GM18867 (cell line): ENCODE measurements around the gene SNX3.

ENCODE experiments used
- ATAC-seq: cut with Tn5 transposase; IDR thresholded peaks from one replicate; pipeline ENCODE4 v1.9.1; 2021; ENCODE audit warnings: mild to moderate bottlenecking, moderate library complexity; ENCODE audit not compliant: unreplicated experiment

SNX3 gene

DNA sequence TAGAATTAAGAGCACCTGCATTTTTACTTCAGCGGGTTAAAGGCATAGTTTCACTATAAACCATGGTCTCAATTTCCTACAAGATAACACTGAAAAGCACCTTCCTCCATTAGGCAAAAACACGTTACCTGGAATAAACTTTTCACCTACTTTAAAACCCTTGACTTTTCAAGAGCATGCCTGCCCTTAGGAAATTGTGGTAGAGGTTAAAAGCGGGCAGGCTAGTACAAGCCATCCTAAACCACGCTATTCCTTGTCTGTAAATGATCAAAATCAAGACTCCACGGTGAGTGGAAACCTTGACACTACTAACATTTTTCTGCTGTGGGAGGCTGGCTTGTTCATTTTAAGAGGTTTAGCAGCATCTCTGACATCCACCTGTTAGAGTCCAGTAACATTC, 51.1 kb downstream of the SNX3 start:
- no peak for ATAC-seq

DNA sequence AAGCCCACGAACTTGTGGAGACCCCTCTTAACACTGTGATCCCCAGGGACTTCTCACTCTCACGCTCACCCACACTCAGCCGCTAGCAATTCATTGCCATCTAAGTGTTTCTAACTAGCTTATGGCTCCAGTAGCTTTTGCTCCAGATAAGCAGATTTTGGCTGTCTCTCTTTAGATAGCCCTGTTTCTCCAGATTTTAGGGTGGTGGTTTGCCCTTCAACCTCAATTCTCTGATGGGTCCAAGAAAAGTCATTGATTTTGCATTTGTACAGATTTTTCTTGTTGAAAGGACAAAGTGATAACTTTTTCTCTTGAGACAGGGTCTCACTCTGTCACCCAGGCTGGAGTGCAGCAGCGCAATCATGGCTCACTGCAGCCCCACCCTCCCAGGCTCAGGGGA, 53.8 kb downstream of the SNX3 start:
- ATAC-seq = no peak

DNA sequence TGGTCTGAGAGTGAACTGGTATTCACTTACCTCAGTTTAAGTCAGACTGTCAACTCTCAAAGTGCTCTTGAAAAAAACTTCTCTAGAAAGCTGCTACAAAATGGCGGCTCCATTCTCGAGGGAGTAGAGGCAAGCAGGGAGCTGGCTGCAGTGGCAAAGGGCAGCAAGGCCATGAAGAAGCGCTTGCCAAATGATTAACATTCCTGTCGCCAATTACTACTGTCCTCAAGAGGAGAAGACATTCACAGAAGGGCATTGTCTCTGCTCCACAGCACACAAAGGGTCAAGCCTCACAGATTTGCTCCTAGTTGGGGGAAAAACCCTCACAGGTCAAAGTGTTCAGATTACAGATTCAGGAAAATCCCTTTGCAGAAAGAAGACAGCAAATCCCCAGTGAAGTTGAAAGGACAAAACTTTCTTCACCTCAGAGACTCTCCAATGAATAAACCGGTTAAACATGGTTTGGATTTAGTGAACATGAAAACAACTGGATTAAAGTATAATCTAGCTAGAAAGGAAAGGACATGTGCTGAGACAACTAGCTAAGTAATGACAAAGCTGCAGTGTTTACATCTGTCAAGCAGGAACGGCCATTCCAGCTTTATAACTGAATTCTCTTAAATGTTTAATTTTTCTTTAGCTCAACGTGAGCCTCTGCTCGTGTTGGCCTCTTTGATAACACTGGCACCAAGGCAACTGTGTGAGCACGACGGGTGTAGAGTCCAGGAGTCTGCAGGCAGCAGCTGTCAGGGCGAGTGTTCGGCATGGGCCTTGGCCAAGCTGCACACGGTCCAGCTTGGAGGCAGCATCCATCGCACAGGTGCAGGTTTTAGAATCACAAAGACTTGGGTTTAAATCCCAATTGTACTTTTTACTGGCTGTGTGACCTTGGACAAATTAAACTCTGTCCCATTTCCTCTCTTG, 57.4 kb downstream of the SNX3 start:
- ATAC-seq = no peak

DNA sequence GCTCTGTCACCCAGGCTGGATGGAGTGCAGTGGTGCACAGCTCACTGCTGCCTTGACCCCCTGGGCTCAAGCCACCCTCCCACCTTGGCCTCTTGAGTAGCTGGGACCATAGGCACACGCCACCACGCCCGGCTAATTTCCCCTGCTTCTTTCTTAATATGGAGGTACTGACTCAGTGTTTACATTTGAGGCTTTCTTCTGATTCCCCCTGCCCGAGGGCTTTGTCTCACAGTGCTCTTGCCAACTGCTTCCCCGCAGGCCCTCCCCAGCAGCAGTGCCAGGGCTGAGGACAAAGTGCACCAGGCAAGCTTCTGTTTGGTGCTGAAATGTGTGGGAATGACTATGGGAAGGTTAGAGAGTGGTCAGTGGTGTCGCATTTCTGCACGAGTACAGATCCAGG, 60.2 kb downstream of the SNX3 start:
- ATAC-seq = no peak

DNA sequence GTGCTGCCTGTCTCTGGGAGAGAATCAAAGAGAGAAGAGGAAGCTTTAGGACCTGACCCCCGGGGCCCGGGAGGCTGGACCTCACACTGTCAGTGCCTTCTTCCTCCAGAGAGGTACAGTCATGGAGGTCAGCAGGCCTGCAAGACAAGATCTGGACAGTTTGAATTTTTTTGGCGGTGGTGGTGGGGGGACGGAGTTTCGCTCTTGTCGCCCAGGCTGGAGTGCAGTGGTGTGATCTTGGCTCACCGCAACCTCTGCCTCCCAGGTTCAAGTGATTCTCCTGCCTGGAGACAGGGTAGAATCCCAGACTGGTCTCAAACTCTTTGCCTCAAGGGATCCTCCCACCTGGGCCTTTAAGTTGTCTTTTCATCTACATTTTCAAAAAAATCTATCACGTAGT, 60.7 kb downstream of the SNX3 start:
- no peak for ATAC-seq

DNA sequence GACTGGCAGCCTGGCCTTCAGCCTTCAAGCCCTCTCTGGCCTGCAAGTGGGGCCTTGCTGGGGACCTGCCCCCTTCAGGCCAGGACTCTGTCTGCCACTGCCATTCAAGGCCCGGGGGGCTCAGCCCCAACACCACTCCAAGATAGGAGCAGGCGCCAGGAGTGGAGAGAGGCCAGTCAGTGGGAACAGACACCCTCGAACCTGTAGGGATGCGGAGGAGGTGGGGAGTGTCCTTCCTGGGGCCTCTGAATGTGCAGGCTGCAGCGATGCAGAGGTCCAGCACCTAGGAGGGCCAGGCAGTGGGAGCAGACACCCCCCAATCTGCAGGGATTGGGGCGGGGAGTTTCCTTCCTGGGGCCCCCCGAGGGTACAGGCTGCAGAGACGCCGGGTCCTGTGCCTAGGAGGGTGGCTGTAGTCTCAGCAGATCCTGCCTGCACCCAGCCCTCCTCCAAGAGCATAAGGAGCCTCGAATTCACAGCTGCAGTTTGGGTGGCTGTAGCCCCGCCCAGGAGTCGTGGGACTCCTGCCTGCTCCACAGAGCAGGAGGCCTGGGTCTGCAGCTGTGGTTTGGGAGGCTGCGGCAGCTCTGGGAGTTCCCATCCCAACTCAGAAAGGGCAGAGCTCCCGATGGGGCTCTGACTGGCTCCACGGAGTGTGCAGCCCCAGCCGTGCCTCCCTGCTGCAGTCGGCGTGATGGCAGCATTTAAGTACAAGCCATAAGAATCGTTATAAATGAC, 61.9 kb downstream of the SNX3 start:
- no peak for ATAC-seq

DNA sequence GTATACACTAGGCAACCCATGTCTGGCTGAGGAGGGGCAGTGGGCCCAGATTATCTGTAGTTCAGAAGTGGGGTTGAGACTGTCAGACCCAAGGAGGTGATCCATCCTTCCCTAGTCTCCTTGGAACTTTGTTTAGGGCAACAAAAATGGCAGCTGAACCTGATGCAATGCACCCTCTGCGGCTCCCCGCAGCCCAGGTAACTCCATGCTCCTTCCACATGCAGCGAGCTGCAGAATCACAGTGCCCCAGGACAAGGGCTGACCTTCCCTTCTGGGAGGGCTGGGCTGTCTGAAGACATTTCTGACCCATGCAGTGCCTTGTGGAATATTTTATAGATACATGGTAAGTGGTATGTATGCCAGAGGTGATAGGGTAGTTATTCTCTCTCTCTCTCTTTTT, 65.6 kb downstream of the SNX3 start:
- ATAC-seq = no peak

DNA sequence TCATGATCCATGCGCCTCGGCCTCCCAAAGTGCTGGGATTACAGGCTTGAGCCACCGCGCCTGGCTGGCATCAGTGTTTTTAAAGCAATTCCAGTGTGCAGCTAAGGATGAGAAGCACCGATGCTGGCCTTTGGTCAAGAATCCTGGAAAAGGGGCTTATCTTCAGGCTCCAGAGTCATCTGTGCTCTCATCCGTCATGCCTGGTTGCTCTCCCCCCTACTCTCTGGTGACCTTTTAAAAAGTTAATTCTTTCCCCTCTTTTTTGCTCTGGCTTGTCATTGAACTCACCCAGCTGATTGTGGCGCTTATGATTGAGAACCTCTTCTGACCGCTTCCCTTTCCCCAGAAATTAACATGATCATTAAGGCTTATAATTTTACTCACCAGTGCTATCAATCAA, 66.3 kb downstream of the SNX3 start:
- no peak for ATAC-seq

DNA sequence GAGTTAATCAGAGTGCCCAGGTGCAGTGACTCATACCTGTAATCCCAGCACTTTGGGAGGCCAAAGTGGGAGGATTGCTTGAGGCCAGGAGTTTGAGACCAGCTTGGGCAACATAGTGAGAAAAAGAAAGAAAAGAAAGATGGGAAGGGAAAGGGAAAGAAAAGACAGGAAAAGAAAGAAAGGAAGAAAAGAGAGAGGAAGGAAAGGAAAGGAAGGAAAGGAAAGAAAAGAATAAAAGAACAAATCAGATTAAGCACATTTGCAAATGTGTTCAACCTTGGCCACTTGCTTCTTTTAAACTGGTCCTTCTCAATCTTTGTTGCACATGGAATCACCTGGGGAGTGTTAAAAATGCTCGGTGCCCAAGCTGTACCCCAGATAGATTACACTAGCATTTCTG, 67.0 kb downstream of the SNX3 start:
- ATAC-seq = no peak

DNA sequence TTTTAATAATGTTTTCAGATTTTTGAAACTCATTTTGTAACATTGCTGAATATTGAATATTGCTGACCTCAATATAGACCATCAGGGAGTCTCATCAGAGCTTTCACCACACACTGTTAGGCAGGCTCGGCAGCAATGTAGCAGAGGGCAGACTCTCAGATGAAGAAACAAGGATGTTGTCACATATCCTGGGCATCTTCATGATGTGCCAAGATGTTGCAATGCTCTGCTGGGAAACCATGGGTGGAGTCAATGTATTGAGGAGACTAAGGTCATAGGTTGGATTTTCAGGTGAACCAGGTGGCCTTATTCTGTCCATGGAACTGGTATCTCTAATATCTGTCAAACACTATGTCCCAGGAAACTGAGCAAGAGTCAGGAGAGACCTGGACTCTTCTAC, 67.7 kb downstream of the SNX3 start:
- no peak for ATAC-seq

DNA sequence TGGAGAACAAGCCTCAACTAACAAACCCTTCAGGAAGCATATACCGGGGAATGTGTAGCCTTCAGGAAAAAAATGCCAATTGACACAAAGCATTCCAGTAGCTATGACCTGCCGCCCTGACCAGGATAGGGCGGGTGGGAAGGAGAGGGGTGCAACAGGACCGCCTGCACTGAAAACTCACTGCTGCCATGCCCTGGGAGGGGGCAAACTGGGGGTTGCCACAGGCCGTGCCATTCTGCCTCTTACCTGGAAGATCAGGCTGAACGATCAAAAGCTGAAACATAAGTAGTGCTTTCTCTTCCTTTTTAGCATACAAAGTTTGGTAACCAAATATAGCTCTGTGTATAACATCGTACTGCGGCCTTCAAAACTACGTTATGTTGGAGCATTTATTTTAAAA, 73.3 kb downstream of the SNX3 start:
- no peak for ATAC-seq

DNA sequence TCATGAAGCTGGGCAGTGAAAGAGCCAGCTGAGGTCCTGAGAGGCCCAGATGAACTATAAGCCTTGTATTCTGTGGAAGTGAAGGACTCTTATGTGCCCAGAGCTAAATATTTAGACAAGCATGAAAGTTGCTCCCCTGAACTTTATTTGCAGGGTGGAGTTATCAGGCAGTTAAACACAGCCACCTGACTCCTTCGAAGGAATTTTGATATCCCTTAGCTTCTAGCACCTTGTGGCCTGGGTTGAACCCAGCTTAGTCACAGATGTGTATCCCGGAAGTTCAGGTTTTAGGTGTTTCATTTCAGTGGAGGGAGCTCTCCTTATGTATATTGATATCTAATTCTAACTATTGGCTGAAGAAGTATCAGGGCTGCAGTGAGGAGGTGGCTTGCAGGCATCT, 74.6 kb downstream of the SNX3 start:
- ATAC-seq = no peak

DNA sequence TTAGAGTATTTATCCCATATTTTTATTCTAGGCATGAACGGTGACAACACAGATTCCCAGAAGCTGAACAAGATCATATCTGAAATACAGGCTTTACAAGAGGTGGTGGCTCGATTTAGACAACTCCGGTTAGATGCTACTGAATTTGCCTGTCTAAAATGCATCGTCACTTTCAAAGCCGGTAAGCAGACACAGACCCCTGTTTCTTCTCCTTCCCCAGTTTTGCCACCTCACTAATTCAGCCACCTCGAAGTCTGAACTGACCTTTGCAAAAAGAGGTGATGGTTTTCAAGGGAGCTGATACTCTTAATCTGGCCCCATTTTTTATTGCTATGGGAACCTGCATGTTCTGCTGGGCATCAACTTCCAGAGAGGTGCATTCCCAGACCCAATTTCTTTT, 80.1 kb downstream of the SNX3 start:
- no peak for ATAC-seq

DNA sequence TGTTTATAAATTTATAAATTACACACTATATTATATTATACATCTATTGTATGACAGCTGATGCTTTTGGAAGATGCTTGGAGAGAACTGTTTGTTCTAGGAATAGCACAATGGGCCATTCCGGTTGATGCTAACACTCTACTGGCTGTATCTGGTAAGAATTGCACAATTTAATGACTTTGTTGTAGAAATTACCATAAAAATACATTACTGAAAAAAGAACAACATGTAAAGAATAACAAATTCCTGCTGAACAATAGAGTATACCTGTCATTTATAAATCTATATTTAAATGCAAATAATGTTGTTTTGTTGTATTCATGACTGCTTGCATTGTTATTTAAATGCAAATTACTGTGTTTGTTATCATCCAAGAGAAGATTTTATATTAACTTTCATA, 80.6 kb downstream of the SNX3 start:
- ATAC-seq = no peak

DNA sequence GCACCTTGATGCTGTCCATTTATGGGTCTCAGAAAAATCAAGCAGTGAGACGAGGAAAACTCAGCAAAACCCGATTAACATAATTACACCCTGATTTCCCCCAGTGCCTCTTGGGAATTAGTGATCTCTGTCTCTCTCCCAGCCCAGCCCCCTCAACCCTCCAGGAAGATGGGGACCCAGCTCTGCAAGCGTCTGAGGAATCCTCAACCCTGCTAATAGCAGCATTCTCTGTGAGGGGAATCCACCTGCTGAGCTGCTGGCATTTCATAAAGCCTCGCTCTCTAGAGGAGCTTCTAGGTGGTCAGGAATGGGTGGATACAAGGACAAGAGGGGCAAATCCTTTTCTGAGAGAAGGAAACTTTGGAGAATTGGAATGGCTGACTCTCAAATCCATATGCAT, 81.1 kb downstream of the SNX3 start:
- no peak for ATAC-seq

DNA sequence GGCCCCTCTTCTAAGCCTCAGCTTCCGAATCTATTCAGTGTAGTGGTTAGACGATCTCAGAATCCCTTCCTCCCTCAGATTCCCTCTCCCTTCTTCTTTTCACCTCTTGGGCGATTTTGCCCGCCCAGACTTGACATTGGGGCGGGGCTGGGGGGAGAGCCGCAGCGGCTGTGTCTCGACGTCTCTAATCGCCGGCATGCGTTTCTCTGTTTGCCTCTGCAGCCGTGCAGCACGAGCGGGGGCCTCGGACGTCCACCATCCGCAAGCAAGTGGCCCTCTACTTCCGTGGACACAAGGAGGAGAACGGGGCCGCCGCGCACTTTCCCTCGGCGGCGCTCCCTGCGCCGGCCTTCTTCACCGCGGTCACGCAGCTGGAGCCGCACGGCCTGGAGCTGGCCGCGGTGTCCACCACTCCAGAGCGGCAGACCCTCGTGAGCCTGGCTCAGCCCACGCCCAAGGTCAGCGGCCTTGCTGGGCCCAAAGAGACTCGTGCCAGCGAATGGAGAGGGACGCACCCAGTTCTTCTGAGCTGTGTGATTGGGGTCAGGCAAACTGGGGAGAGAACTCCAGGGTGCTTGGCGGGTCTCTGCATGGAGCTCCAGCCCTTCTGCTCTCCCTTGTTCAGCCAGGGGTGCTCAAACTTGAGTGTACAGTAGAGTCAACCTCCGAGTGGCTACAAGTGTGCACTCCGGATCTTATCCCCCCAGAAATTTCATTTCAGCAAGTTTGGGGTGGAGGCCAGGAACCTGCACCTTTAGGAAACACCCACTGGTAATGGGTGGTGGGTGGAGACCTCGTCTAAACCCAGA, 84.4 kb downstream of the SNX3 start:
- no peak for ATAC-seq

DNA sequence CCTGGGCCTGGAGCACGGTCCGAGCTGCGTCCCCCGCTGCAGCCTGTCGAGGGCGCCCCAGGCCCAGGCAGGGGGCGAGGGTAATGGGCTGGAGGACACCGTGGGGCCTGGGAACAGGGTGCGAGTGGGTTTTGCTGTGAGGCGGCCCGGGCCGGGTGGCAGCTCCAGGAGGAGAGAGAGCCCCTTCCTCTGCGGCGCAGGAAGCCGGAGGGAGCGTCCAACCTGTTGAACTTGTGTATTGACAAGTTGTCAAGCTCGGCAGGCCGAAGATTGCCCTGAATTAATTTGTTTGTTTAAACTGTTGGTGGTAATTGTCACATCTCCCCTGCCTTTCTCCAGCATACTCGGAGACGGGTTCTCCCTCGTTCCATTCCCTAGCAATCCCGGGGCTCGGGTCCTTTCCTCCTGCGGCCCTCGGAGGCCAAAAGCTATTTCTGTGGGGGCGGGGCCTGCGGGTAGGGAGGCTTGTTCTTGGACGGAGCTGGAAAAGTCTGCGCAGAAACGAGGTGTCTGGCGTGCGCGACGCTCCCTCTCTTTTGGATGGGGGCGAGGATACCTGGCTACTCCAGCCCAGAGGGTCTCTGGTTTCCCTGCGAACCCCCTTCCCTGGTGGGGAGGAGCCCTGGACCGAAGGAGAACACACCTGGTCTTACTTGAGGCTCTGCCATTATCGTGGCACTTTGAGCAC, 85.1 kb downstream of the SNX3 start:
- ATAC-seq = no peak

DNA sequence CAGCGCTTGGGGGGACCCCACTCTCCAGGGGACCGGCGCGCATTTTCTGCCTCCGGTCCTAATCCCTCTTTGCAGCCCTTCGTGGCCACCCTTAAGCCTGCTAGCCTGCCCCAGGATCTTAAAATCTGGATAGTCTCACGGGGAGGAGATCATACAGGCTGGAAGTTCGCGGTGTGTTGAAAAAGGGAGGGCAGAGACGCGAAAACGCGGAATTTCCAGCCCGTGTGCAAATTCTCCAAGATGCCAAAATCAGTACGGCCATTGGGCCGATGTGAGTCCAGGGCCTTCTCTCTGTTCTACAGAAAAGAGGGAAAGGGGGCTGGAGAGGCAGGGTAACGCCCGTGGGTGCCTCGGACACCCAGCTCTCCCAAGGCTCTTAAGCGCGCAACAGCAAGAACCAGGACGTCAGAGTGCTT, 85.7 kb downstream of the SNX3 start:
- no peak for ATAC-seq

DNA sequence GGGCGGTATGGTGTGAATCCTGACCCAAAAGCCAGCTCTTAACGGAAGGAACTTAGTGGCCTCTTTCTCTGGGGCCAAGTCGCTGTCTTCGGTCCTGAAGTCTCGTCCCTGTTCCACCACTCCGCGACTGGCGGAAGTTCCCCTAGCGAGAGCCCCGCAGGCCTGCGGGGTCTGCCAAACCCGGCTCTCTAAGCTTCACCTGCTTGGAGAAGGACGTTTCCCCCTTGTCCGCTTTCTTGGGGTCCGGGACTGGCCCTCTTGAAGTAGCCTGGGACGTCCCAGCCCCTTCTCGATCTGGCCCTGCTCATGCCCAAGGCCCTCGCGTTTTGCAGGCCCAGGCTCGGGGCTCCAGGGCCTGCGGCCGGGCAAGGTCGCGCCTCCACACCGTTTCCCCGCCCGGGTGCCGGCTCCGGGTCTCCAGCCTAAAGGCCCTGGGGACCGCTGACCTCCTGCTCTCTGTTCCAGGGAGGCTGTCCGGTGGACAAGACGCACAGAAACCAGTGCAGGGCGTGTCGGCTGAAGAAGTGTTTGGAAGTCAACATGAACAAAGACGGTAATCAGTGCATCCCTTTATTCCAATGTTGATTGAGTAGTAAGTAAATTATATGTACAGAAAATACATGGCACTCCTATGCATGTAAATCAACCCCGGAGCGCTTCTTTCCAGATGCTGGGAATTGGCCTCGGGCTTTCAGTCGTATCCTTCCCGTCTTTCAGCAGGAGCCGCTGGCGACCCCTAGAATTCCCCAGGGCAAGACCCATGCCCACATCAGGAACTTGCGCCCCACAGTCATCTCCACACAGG, 86.3 kb downstream of the SNX3 start:
- no peak for ATAC-seq

DNA sequence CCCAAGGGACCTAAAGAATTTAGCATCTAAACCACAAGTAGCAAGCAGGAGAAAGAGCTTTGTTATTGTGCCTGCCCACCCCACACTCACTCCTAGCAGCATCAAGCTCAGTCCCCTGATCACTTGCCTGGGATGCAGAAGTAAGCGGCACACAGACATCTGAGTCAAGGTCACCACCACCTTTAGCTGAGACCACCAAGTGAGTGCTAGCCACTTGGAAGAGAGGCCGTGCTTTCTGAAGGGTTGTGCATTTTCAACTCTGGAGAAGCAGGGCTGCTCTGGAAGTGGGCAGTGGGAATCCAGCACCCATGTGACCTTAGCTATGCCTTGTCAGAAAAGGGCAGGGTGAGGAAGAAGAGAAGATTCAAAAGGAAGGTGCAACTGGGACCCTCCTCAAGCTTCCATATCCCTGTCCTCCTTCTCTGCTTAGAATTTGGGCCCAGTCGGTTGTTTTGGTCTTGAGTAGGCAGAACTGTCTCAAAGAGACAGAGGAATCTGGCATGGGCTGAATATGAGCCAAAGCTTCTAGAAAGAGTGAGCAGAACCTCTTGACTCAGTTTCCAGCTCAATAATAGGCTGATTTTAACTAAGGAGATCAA, 88.8 kb downstream of the SNX3 start:
- no peak for ATAC-seq
